ENCODE data around the gene ACBD4. TPM values are rescaled to one million over a fixed set of nuclear protein-coding genes. Genes with fewer than 3 reads are reported as not detected.
A peak's percentile ranks its signal among the peaks of the same experiment; 100 is the strongest.

The ACBD4 gene
- total and polyA plus RNA-seq, 2 of the 13 experiments (the other 11 are each of a cell fraction or from before 2014, with no cell fraction given) = 16.1 to 26.9 TPM

DNA sequence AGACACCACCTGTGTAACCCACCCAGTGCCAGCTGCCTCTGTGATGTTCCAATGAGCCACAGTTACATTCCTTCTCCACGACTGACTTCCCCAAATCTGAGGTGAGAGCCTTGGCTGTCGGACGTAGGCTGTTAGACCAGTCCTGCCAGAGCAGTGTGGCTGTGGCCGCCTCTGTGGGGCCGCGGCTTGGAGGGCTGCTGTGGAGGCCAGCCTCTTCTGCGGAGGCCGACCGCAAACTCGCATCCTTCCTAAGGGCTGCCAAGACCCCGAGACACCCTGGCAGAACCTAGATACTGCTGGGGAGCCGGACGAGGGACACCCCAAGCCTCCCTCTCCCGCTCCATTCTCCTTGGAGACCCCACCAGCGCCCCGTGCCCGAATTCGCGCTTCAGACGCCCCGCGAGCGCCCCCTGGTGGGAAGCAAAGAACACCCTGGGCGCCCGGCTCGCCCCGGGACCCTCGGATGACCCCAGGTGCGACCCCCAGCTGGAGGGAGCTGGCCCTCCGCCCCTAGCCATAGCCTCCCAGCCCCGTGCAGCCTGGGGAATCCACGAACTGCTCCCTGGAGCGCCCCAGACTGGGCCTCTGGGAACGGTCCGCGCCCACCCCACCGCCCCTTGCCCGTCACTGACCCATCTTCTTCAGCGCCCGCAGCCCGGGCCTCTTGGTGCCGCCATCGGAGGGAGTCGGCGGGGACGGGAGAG, 3.7 kb upstream of the ACBD4 start (continued):
- TF ChIP-seq ZNF552 (CRISPR knock-in tag; IDR thresholded peaks at IDR 0.05; ENCODE audit: borderline replicate concordance) (no peak), SATB2 (CRISPR knock-in tag; IDR thresholded peaks at IDR 0.05) (0 out of 2 replicates have a peak, but pooled peaks have one; percentile 5), ZNF878 (CRISPR knock-in tag; IDR thresholded peaks at IDR 0.05) (no peak), ZNF382 (CRISPR knock-in tag; IDR thresholded peaks at IDR 0.05; ENCODE audit: borderline replicate concordance) (no peak), ZNF557 (CRISPR knock-in tag; IDR thresholded peaks at IDR 0.05) (no peak), SRSF1 (optimal IDR thresholded peaks at IDR 0.05; ENCODE audit: low read depth, low read length) (peak; percentile 89), MTA3 (CRISPR knock-in tag; IDR thresholded peaks at IDR 0.05) (no peak), CCDC6 (CRISPR knock-in tag; IDR thresholded peaks at IDR 0.05) (no peak), NONO (IDR thresholded peaks at IDR 0.05) (no peak), NONO (CRISPR knock-in tag; conservative IDR thresholded peaks at IDR 0.05) (no peak), EED (CRISPR knock-in tag; IDR thresholded peaks at IDR 0.05) (no peak), NBN (conservative IDR thresholded peaks at IDR 0.05) (no peak), KLF16 (CRISPR knock-in tag; IDR thresholded peaks at IDR 0.05) (peak in 1 of 2 experiments; percentile 56; a peak in 1 of 4 replicates), ARNTL (CRISPR knock-in tag; IDR thresholded peaks at IDR 0.05) (no peak), ZNF124 (CRISPR knock-in tag; IDR thresholded peaks at IDR 0.05) (no peak), ZNF761 (CRISPR knock-in tag; conservative IDR thresholded peaks at IDR 0.05) (no peak), KDM5B (CRISPR knock-in tag; IDR thresholded peaks at IDR 0.05; ENCODE audit: borderline replicate concordance) (peak; percentile 64; the same call in 1 of the 2 replicates), NFKB2 (CRISPR knock-in tag; IDR thresholded peaks at IDR 0.05; ENCODE audit: borderline replicate concordance) (peak; percentile 30; the same call in 1 of the 2 replicates), ZSCAN9 (CRISPR knock-in tag; IDR thresholded peaks at IDR 0.05; ENCODE audit: borderline replicate concordance) (no peak), ZFP41 (CRISPR knock-in tag; IDR thresholded peaks at IDR 0.05; ENCODE audit: borderline replicate concordance) (no peak)
- TF ChIP-seq, protein P1, sequence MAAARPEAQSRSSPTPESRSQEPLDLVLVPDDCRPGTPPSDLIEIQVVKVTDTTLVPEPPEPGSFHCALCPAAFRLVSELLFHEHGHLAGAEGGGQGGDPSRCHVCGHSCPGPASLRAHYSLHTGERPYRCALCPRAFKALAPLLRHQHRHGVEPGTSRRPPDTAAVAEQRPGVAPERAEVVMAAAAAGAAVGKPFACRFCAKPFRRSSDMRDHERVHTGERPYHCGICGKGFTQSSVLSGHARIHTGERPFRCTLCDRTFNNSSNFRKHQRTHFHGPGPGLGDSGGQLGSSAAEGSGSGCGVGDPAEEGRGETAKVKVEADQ (CRISPR knock-in tag; IDR thresholded peaks at IDR 0.05; ENCODE audit: borderline replicate concordance) = no peak
- TF ChIP-seq, protein P2, sequence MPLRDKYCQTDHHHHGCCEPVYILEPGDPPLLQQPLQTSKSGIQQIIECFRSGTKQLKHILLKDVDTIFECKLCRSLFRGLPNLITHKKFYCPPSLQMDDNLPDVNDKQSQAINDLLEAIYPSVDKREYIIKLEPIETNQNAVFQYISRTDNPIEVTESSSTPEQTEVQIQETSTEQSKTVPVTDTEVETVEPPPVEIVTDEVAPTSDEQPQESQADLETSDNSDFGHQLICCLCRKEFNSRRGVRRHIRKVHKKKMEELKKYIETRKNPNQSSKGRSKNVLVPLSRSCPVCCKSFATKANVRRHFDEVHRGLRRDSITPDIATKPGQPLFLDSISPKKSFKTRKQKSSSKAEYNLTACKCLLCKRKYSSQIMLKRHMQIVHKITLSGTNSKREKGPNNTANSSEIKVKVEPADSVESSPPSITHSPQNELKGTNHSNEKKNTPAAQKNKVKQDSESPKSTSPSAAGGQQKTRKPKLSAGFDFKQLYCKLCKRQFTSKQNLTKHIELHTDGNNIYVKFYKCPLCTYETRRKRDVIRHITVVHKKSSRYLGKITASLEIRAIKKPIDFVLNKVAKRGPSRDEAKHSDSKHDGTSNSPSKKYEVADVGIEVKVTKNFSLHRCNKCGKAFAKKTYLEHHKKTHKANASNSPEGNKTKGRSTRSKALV (CRISPR knock-in tag; IDR thresholded peaks at IDR 0.05) = no peak
- TF ChIP-seq, protein P3, sequence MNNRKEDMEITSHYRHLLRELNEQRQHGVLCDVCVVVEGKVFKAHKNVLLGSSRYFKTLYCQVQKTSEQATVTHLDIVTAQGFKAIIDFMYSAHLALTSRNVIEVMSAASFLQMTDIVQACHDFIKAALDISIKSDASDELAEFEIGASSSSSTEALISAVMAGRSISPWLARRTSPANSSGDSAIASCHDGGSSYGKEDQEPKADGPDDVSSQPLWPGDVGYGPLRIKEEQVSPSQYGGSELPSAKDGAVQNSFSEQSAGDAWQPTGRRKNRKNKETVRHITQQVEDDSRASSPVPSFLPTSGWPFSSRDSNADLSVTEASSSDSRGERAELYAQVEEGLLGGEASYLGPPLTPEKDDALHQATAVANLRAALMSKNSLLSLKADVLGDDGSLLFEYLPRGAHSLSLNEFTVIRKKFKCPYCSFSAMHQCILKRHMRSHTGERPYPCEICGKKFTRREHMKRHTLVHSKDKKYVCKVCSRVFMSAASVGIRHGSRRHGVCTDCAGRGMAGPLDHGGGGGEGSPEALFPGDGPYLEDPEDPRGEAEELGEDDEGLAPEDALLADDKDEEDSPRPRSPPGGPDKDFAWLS (CRISPR knock-in tag; IDR thresholded peaks at IDR 0.05; ENCODE audit: borderline replicate concordance) = no peak
- TF ChIP-seq, protein P4, sequence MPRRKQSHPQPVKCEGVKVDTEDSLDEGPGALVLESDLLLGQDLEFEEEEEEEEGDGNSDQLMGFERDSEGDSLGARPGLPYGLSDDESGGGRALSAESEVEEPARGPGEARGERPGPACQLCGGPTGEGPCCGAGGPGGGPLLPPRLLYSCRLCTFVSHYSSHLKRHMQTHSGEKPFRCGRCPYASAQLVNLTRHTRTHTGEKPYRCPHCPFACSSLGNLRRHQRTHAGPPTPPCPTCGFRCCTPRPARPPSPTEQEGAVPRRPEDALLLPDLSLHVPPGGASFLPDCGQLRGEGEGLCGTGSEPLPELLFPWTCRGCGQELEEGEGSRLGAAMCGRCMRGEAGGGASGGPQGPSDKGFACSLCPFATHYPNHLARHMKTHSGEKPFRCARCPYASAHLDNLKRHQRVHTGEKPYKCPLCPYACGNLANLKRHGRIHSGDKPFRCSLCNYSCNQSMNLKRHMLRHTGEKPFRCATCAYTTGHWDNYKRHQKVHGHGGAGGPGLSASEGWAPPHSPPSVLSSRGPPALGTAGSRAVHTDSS (CRISPR knock-in tag; conservative IDR thresholded peaks at IDR 0.05) = no peak
